Femur (tissue), 1 donor: ENCODE data around the gene FCN3.
A peak's percentile ranks its signal among the peaks of the same experiment; 100 is the strongest.
"Not testable (repeated sequence)": the region's sequence is repeated elsewhere in the genome, so short reads cannot be mapped to it uniquely, and the experiment has no call there.

ENCODE experiments used
- DNase-seq: peaks from one replicate; pipeline ENCODE4 v3.0.0-alpha.2; 2017

FCN3 gene

GRCh38 chr1:27374362-27375086 lies at the start of gene FCN3:
Gene FCN3, minus strand, starts transcription at chr1:27374824. Its CDS starts 6 bp downstream, at chr1:27374818.
- no peak for DNase-seq

- DNase-seq, result no peak
Observed at GRCh38 chr1:27423709-27424108, 49.1 kb upstream of the FCN3 start.

- peak; percentile 90 for DNase-seq
Observed at GRCh38 chr1:27418326-27419185, 43.9 kb upstream of the FCN3 start.

- peak; percentile 43 for DNase-seq
Observed at GRCh38 chr1:27417713-27418112, 43.1 kb upstream of the FCN3 start.

- DNase-seq, result peak; percentile 44
Observed at GRCh38 chr1:27416387-27417111, 41.9 kb upstream of the FCN3 start.

GRCh38 chr1:27414091-27414490 lies 39.5 kb upstream of the FCN3 start:
- no peak for DNase-seq

GRCh38 chr1:27413004-27413403 lies 38.4 kb upstream of the FCN3 start:
- no peak for DNase-seq

- no peak for DNase-seq
Observed at GRCh38 chr1:27412502-27412901, 37.9 kb upstream of the FCN3 start.

GRCh38 chr1:27410709-27411108 lies 36.1 kb upstream of the FCN3 start:
- no peak for DNase-seq

GRCh38 chr1:27409669-27410068 lies 35.0 kb upstream of the FCN3 start:
- DNase-seq, result no peak

GRCh38 chr1:27408151-27408550 lies 33.5 kb upstream of the FCN3 start:
- no peak for DNase-seq

- DNase-seq, result not testable (repeated sequence)
Observed at GRCh38 chr1:27406791-27407190, 32.2 kb upstream of the FCN3 start.

- DNase-seq, result no peak
Observed at GRCh38 chr1:27406362-27406680, 31.7 kb upstream of the FCN3 start.

- not testable (repeated sequence) for DNase-seq
Observed at GRCh38 chr1:27405598-27406361, 31.2 kb upstream of the FCN3 start.

- DNase-seq, result peak; percentile 76
Observed at GRCh38 chr1:27405074-27405473, 30.4 kb upstream of the FCN3 start.

- DNase-seq, result no peak
Observed at GRCh38 chr1:27403931-27404330, 29.3 kb upstream of the FCN3 start.

- peak; percentile 92 for DNase-seq
Observed at GRCh38 chr1:27403065-27403726, 28.6 kb upstream of the FCN3 start.

- peak; percentile 81 for DNase-seq
Observed at GRCh38 chr1:27402349-27402754, 27.7 kb upstream of the FCN3 start.

GRCh38 chr1:27400963-27401341 lies 26.3 kb upstream of the FCN3 start:
- DNase-seq, result no peak

GRCh38 chr1:27400082-27400962 lies 25.7 kb upstream of the FCN3 start:
- no peak for DNase-seq
